NCI-H1417 (cell line): Measurements from ENCODE around the gene GNAZ.
"Not testable (repeated sequence)": the region's sequence is repeated elsewhere in the genome, so short reads cannot be mapped to it uniquely, and the experiment has no call there.

Source experiments
- DNase-seq, 3 experiments: peaks; one replicate each; lab custom pipeline; 2025; lab: John Stamatoyannopoulos, UW

GNAZ gene

DNA sequence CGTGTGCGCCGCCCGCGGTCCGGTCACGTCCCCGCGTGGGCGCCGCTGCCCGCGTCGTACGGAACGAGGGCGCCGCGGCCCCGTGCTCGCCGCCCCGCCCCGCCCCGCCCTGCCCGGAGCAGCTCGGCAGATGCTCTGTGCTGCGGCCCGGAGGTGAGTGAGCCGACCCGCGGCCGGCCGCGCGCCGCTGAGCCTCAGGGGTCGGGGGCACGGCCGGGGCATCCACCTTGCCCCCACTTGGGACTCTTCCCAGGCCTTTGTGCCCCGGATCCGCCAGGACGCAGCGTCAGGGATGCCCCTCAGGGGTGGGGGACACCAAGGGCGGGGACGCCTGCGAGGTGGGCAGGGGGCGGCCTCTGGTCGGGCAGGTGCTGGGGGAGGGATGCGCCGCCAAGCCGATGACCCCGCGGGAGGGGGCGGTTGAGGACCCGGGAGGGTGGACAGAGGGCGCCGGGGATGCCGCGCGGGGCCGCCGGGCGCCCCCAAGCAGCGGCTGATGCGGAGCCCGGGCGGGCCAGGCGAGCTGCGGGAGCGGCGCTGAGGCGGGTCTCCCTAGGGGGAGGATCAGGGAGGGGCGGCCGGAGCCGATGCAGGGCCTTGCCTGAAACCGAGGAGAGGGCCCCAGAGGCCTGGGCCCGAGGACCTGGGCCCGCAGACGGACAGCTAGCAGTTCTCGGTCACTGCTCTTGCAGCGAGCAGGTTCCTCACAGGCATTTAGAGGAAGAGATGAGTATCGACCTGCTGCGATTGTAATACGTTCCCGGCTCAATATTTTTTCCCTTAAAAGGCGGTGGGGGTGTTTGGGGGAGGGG is at the start of gene GNAZ:
Gene GNAZ, plus strand, starts transcription at position 102 of the 812 bp plus-strand sequence. CDS start 25,177 bp downstream, outside the sequence.
- peak; percentile 5 to 65 (median 60) for DNase-seq

DNA sequence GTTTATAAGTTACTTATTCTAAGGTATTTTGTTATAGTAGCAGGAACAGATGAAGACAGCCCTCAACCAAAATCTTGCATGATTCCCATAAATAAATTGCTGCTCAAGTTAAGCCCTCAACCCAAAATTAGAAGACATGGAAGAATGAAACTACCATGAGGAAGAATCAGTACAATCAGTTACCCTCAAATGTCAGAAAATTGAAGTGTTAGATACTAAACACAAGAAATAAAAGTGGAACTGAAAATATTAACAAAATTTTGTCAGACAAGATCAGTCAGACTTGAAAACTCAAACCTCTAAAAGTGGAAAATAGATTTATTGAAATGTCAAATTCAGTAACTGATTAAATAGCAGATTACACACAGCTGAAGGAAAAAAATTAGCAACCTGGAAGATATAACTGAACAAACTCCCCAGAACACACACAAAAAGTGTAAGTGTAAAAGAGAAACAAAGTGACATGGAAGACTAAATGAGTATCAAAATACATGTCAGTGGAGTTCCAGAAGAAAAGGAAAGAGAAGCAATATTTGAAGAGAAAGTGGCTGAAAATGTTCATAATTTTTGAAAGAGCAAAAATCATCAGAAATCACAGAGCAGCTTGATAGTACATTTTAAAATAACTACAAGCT is 49.5 kb upstream of the GNAZ start:
- DNase-seq: no peak

DNA sequence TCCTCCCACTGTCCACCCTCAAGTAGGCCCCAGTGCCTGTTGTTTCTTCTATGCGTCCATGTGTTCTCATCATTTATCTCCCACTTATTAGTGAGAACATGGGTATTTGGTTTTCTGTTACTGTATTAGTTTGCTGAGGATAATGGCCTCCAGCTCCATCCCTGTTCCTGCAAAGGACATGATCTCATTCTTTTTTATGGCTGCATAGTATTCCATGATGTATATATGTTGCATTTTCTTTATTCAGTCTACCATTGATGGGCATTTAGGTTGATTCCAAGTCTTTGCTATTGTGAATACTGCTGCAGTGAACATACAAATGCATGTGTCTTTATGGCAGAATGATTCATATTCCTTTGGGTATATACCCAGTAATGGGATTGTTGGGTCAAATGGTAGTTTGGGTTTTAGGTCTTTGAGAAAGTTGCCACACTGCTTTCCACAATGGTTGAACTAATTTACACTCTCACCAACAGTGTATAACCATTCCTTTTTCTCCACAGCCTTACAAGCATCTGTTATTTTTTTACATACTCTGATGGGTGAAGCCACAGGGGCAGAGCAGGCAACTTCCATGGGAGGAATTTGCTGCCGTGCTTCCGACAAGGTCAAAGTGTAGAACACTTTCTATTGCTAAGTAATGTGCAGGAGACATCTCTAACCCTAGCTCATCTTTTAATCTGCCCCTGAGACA is 48.5 kb upstream of the GNAZ start:
- DNase-seq: not testable (repeated sequence)

DNA sequence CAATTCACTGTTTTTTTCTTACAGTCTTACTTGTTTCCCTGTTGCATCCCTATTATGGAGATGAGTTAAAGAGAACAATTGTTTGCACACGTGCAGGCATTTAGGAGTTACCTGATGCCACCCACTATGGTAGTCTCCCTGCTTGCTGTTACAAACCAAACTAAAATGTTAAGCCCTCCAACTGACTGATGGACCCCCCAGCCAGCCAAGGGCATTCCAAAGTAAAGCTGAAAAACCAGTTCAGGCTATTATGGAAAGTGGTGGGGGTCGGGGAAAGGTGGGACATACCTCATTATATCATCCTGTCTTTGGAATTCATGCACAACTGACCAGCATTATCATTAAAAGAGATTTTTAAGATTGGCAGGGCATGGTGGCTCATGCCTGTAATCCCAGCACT is 47.0 kb upstream of the GNAZ start:
- DNase-seq: peak in 1 of 3 experiments; percentile 9

DNA sequence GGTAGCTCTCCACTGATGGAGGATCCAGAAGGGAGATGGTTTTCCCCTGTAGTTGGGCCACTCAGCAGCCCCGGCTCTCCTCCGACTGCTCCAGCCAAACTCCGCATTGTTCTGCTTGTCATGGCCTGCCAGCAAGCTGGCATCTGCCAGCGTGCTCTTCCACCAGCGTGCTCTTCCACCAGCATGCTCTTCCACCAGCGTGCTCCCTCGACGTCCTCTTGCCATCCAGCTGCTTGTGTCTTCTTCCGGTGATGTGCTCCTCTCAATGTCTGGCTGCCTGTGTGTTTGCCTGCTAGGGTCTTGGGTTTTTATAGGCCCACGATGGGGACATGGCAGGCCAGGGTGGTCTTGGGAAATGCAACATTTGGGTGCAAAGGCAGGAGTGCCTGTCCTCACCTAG is 43.5 kb upstream of the GNAZ start:
- DNase-seq: no peak

DNA sequence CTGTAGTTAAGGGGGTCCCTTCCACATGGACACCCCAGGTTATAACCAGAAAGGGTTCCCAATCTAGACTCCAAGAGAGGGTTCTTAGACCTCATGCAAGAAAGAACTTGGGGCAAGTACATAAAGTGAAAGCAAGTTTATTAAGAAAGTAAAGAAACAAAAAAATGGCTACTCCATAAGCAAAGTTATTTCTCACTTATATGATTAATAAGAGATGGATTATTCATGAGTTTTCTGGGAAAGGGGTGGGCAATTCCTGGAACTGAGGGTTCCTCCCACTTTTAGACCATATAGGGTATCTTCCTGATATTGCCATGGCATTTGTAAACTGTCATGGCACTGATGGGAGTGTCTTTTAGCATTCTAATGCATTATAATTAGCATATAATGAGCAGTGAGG is 42.5 kb upstream of the GNAZ start:
- not testable (repeated sequence) for DNase-seq

DNA sequence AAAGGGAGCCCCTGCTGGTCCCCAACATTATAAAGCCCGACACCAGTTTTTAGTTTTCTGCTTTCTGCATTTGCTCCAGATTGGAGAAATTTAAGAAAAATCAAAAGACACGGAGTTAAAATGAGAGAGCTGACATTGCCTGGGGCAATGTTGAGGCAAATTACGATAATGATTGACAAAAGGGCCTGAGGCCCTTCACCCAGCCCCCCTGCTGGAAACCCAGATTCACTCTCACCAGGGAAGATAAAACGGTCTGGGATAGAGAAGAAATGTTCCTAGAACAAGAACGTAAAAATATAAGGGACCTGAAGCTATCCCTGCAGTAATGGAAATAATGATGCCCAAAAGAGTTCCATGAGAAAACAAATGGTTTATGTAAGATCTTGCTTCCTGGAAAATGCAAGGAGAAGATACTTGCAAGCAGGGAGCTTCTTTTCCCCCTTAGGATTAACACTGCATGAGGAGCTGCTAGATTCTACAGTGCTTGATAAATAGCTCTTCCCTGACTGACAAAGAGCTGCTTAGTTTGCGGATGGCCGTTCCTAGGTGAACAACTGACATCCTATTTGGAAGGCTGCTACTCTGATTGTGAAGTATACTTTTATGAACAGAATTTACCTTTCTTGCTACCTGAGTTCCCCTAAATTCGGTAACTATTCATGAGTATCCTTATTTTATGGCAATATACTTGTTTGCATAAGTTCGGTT is 40.6 kb upstream of the GNAZ start:
- peak in 2 of 3 experiments; percentile 25 to 68 for DNase-seq

DNA sequence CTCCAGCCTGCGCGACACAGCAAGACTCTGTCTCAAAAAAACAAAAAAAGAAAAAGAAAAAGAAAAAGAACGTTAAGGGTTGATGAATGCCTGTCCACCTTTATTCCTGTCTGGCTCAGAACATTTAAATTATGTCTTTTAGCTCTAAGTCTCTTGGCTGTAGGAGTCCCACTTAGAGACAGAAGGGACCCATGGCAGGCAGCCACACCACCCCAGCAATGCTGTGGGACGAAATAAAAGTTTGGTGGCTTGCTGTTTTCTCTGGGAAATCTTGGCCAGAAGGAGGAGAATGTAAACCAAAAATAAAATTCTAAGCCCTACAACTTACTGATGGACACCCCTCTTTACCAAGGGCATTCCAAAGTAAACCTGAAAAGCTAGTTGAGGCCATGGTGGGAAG is 38.9 kb upstream of the GNAZ start:
- no peak for DNase-seq

DNA sequence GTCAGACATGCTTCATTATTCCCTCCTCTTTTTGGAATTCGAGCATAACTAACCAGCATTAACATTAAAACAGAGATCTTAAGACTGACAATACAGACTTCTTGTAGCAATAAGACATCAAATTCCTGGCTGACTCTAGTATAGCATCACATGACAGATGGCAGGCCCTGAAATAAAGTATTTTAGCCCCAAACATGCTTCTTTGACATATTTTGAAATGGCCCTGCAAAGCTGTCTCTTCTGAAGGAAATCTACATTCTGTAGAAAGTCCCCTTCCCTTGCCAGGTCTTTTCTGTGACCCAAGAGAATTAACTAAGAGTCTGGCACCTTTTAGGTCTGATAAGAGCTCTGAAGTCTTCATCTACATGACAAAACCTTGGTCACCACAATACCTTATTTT is 38.5 kb upstream of the GNAZ start:
- no peak for DNase-seq

DNA sequence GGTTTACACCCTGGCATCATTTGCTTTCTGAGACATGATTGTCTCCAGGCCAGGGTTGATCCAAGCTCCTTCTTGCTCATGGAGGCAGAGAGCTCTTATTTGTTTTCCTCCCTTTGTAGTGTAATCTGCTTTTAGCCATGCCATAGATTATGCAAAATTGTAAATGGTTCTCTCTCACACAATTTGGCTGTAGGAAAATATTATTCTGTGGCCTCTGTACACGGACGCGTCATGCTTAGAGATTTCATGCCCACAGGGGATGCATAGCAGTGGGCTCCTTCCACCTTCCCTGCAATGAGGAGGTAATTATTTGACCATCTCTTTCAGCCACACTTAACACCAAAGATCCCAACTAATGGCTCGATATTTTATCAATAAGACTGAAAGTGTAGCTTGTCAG is 37.7 kb upstream of the GNAZ start:
- no peak for DNase-seq

DNA sequence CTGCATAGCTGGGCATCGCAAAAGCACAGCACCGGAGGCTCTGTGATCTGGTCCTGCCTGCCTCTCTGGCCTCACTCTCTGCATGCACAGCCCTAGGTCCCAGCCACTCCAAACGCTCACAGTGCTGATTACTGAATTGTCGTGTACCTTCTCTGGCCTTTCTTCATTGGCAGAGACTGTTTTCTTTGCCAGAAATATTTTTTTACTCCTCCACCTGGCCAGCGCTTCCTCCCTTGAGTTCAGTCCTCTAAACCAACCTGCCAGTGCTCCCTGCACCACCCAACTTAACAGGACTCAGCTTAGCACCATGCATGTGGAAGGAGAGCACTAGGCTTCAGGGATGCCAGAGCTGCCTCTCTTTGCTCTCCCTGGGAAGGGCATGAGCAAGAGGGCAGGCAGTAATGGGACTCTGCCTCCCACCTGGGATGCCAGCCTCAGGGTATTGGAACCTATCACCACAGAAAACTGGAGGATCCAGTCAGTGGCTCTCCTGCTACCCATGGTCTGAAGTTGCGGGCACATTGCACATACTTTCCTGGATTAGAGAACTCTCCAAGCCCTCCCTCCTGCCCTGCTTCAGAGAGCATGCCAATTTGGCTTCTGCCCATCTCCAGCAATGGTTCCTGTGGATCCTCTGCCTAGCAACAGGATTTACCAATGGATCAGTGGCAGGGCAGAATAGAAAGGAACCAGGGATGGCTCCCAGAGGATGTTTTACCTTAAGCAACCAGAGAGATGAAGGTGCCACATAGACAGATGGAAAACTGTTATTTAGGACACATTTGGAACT is 37.0 kb upstream of the GNAZ start:
- no peak for DNase-seq

DNA sequence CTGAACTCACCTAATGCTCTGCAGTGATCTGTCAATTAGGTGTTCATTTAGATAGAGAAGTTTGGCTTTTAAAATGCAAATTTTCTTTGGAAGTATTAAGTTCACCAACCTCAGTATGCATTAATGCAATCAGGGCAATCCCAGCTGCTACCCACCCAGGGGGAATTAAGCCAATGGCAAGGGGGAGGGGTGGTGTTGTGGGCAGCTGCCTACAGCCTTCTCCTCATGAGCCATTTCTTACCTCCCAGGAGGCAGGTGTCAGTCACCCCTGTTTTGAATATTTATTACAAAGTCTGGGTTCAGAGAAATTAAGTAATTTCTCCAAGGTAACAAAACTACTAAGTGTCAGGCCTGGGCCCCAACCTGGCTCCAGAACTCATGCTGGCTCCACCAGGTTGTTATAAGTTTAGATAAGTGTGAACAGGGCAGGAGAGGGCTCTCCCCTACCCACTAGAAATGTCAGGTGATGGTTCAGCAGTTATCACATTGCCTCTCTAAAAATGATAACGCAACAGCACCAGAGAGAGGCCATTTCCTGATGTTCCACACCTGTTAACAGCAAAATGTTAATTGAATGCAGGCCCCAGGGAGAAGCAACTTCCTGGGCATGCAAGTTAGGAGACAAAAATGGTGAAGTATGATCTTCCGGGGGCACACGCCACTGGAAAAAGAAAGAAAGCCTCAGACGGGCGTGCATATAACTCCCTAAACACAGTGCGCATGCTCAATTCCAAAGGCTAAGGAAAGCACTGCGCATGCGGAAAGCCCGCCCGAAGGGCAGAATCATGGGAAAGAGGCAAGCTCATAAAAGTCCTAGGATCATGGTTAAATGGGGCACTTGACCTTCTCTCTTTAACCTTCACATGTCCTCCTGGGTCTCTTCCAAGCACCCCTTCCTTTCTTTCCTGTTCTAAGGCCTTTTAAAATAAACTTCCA is 35.4 kb upstream of the GNAZ start:
- DNase-seq: peak in 1 of 3 experiments; percentile 5

DNA sequence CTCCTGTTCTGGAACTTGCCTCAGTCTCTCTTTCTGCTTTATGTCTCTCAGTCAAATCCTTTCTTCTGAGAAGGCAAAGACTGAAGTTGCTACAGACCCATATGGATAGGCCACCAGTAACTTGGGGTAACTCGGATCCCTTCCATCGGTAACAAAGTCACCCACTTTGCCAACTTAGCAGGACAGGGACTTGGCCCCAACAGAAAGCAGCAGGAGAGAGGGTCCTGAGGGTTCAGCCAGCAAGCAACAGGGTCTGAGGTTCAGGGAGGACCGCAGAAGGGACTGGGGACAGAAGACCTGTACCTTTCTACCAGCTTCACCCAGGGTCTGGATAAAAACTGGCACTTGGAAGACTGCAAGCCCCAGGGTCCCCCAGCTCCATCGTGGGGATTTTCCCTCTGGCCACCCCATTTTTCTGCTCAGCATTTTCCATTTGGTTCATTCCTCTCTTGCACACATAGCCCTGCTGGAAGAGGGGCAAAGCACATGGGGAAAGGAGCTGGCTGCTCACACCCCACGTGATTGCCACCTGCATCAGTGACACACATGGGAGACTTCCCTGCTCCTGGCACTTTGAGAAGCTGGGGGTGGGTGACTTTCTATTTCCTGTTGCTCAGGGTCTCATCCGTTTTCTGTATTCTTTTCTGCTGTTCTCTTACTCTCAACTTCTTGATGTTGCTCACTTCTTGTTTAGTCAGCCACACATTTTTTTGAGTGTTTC is 34.6 kb upstream of the GNAZ start:
- DNase-seq: no peak

DNA sequence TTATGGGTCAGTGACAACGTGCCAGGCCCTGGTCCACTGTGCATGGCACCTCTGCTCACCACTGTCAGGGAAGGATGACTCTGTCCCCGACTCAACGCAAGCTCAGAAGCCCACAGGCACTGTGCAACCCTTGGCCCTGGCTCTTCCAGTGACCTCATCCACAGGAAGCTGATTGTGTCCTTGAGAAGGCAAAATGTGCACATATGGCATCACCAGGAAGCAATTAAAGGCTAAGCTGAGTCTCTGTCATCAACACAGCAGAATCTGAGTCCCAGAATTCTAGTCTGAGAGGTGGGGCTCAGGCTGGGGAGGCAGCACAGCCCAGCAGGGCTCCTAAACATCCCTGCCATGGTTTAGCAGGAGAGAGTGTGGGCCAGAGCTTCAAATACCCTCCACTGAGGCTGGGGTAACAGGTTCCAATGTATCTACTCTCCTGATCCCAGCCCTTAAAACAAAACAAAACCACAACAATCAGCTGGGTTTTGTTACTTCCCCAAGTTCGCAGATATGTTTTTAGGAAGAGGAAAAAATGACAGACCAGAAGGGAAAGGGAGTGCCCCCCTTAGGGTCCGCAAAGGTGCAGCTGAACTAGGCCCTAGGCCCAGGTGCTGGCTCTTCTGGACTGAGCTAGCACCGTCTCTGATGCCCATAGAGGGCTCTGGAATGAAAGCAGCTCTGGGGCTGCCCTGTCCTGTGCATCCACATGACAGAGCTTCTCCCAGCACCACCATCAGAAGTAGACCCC is 33.5 kb upstream of the GNAZ start:
- DNase-seq: peak in 1 of 3 experiments; percentile 24

DNA sequence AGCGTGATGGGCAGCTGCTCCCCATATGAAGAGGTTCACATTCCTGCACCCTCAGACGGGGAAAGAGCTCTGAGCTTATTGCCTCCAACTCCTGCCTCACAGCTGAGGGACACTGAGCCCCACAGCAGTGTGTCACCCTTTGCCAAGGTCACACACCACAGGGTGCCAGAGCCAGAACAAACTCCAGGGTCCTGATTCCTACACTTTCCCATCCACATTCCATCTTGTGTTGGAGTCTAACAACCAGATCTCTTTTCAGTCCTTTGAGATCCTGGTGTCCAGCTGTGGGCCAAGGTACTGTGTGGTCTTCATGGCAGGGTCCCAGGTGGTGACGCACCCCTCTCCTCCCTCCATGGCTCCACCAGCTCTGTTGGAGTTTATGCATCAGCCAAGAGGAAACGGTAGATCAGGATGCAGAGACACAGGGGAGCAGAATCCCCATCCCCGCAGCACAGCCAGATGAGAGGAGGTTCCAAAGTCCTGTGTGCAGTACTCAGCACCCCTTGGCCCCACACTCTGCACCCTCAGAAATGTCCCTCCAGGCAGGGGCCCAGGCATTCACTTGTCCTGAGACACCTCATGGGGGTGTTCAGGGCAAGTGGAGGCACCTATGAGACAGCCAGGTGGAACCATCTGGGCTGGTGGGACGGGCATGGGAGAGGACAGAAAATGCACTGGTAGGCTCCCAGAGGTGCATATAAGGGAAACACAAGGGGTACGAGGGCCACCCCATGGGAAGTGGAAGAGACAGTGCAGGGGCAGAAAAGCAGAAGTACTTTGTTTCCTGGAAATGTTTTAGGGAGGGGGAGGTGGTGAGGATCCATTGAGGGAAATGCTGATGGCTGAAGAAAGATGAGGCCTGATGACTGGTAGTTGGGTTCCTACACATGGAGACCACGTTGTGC is 32.6 kb upstream of the GNAZ start:
- DNase-seq: no peak

DNA sequence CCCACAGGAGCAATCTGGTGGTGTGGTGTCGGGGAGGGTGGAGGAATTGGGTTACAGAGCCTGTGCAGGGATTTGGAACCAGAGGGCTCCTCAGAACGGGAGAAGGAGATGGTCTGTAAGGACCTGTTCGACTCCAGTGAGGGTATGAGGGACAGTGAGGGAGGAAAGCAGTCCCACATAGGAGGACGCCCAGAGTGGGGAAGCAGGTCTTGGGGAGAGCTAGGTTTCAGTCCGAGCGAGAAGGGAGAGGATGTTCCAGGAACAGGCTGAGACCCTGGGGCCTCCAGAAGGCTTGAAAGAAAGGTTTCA is 32.0 kb upstream of the GNAZ start:
- no peak for DNase-seq

DNA sequence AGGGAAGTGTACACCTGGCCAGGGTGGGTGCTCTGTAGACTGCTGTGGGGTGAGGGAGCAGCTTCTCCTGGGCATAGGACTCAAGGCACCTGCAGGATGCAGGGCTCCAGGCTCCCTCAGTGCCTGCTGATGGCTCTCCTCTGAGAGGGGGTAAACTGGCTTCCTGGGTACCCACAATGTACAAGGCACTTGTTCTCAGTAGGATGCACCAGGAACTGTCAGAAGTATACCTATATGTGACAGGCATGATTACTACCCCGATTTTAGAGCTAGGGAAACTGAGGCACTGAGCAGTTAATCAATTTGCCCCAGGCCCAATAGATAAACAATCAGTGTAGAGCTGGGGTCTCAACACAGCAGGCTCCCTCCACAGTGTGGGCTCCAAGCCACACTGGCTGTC is 31.4 kb upstream of the GNAZ start:
- DNase-seq: no peak

DNA sequence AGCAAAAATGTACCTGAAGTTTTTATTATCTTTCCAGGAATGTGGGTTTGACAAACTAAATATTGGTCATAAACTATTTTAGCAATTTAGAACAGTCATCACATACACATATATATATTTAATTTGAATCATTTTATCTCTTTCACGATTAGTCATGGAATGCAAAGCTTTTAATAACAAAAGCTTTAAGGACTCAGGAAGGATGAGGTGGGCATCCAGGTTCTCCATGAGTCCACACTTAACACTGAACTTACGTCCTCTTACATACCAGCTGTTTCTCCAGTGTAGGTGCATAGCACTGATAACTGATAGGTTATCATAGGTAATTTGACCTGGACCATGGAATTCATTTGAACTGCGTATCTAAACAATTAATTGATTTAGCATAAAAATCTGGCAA is 28.1 kb upstream of the GNAZ start:
- DNase-seq: no peak
